Upper lobe of left lung (tissue), 4 donors: Measurements from ENCODE around the gene KCNJ4.

ENCODE experiments used
- EP300 ChIP-seq, 4 donors: sonication (generic); formaldehyde crosslinking; IDR thresholded peaks; one replicate each; pipeline ENCODE4 v1.5.1; 2017; ENCODE audit warnings: antibody characterized with exemption in 4 of 4, control low read depth in 2 of 4
- TF ChIP-seq, protein P1 (sequence below), 6 experiments: fragments of 450-650 bp in 4 of 6; fragments of 200-600 bp in 2 of 6; sonication (generic) in 2 of 6; IDR thresholded peaks; one replicate each; pipeline ENCODE4 v1.5.1; 2016 to 2019; ENCODE audit warnings: antibody characterized with exemption in 6 of 6

DNA sequence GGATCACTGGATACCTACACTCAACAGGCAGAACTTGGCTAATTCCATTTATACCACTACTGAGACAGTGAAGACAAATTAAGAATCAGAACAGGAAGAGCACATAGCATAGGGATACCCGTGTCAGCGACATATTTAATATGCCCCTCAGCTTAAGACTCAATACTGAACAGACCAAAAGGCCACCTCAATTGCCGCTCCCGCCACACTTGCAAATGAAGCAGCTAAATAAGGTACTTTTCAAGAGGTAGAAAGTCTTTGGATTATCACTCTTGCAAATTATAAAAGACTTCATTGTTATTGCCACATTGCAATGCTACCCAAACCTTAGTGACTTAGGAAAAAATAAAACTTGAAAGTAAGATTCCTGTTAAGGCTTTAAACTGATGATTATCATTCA lies 48.0 kb upstream of the KCNJ4 start:
- no peak for TF ChIP-seq EP300 (IDR thresholded peaks at IDR 0.05)
- TF ChIP-seq, protein P1, sequence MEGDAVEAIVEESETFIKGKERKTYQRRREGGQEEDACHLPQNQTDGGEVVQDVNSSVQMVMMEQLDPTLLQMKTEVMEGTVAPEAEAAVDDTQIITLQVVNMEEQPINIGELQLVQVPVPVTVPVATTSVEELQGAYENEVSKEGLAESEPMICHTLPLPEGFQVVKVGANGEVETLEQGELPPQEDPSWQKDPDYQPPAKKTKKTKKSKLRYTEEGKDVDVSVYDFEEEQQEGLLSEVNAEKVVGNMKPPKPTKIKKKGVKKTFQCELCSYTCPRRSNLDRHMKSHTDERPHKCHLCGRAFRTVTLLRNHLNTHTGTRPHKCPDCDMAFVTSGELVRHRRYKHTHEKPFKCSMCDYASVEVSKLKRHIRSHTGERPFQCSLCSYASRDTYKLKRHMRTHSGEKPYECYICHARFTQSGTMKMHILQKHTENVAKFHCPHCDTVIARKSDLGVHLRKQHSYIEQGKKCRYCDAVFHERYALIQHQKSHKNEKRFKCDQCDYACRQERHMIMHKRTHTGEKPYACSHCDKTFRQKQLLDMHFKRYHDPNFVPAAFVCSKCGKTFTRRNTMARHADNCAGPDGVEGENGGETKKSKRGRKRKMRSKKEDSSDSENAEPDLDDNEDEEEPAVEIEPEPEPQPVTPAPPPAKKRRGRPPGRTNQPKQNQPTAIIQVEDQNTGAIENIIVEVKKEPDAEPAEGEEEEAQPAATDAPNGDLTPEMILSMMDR (IDR thresholded peaks at IDR 0.05): no peak
